PC-9 (cell line): ENCODE data around the gene ADAMTS16. TPM values are rescaled to one million over a fixed set of nuclear protein-coding genes. Genes with fewer than 3 reads are reported as not detected.

Experiments
- BruUV-seq: library from RNA; stranded (reverse); fragments of 400-500 nt; replicated peaks from 2 replicates; lab custom pipeline; 2021; lab: Mats Ljungman, UMichigan
- CTCF ChIA-PET: fragments of 300-600 bp; sonication (Branson Sonifier 250); formaldehyde crosslinking; loops from one replicate; lab custom pipeline; 2022; ENCODE audit warnings: antibody characterized with exemption; lab: Charles Lee
- POLR2A ChIA-PET: fragments of 300-600 bp; sonication (Branson Sonifier 250); formaldehyde crosslinking; loops from one replicate; lab custom pipeline; 2022; ENCODE audit warnings: antibody characterized with exemption; ENCODE audit not compliant: unreplicated experiment; lab: Charles Lee
- DNase-seq, 2 experiments: peaks; one replicate each; pipeline versions ENCODE4 v3.0.0 to v3.0.0-alpha.2; 2015 to 2022; ENCODE audit warnings: mixed read lengths in 1 of 2
- H2AFZ ChIP-seq: fragments of 200-600 bp; sonication (generic); 2 replicates; pipeline ENCODE4 v1.8.1; 2017; ENCODE audit warnings: antibody characterized with exemption
- H3F3A ChIP-seq: fragments of 200-600 bp; sonication (generic); 2 replicates; pipeline ENCODE4 v1.8.1; 2017; ENCODE audit warnings: antibody characterized with exemption, mild to moderate bottlenecking, low read depth; ENCODE audit not compliant: insufficient read depth
- H3K27ac ChIP-seq: fragments of 200-600 bp; sonication (generic); 2 replicates; pipeline ENCODE4 v1.6.1; 2016; ENCODE audit warnings: mixed run types
- H3K27me3 ChIP-seq: fragments of 200-600 bp; sonication (generic); 2 replicates; pipeline ENCODE4 v1.6.1; 2016; ENCODE audit warnings: low read depth, mixed run types; ENCODE audit not compliant: insufficient read depth
- H3K36me3 ChIP-seq: fragments of 200-600 bp; sonication (generic); 2 replicates; pipeline ENCODE4 v1.6.1; 2016; ENCODE audit warnings: low read depth, mixed run types
- H3K4me1 ChIP-seq: fragments of 200-600 bp; sonication (generic); replicated peaks from 2 replicates; pipeline ENCODE4 v1.6.1; 2016; ENCODE audit warnings: mixed run types; ENCODE audit not compliant: insufficient read depth
- H3K4me2 ChIP-seq: fragments of 200-600 bp; sonication (generic); 2 replicates; pipeline ENCODE4 v1.6.1; 2017; ENCODE audit warnings: mixed run types
- H3K4me3 ChIP-seq: fragments of 200-600 bp; sonication (generic); 2 replicates; pipeline ENCODE4 v1.6.1; 2016; ENCODE audit warnings: mixed run types
- H3K79me2 ChIP-seq: fragments of 200-600 bp; sonication (generic); 2 replicates; pipeline ENCODE4 v1.6.1; 2017; ENCODE audit warnings: low read depth, mixed run types
- H3K9me2 ChIP-seq: fragments of 200-600 bp; sonication (generic); 2 replicates; pipeline ENCODE4 v1.8.1; 2017; ENCODE audit warnings: mild to moderate bottlenecking; ENCODE audit not compliant: insufficient read depth
- H3K9me3 ChIP-seq: fragments of 200-600 bp; sonication (generic); 2 replicates; pipeline ENCODE4 v1.8.1; 2016; ENCODE audit warnings: low read depth; ENCODE audit not compliant: insufficient read depth
- H4K20me1 ChIP-seq: fragments of 200-600 bp; sonication (generic); 2 replicates; pipeline ENCODE4 v1.8.1; 2017; ENCODE audit not compliant: insufficient read depth
- CTCF ChIP-seq: fragments of 200-600 bp; sonication (generic); conservative IDR thresholded peaks from 2 replicates; pipeline ENCODE4 v1.6.1; 2017; ENCODE audit warnings: mixed run types, antibody characterized with exemption, mild to moderate bottlenecking, moderate library complexity
- EZH2 ChIP-seq: fragments of 200-600 bp; sonication (generic); IDR thresholded peaks from 2 replicates; pipeline ENCODE4 v1.8.0; 2017; ENCODE audit warnings: antibody characterized with exemption, low read depth
- intact Hi-C: fragments of 100-400 bp; cut with micrococcal nuclease; formaldehyde crosslinking; loops from one replicate; pipeline ENCODE4 v1.10.0; 2022; ENCODE audit not compliant: unreplicated experiment
- total RNA-seq: library from RNA; stranded (reverse); gene quantifications from 2 replicates; pipeline ENCODE4 v1.2.3, GENCODE V29; 2021

Gene ADAMTS16
- total RNA-seq, 1 experiment from 2014 or later: 26.4 TPM

GRCh38 chr5:5275211-5275610 is 135.1 kb downstream of the ADAMTS16 start:
- CTCF ChIA-PET: no interaction called here
- H3K9me3 ChIP-seq: no peaks in the 10 kb centered on the region
- H4K20me1 ChIP-seq: no peaks in the 10 kb centered on the region

GRCh38 chr5:5276430-5276829 is 136.3 kb downstream of the ADAMTS16 start:
- H3K9me3 ChIP-seq: no peaks in the 10 kb centered on the region
- peaks cover 18% of the 10 kb centered on the region for H3F3A ChIP-seq
- H2AFZ ChIP-seq: no peak overlapping the region
- TF ChIP-seq CTCF (no peak), EZH2 (no peak)
- DNase-seq: no peak
- H3K27ac ChIP-seq: no peak overlapping the region
- CTCF ChIA-PET: no interaction called here
- no peaks in the 10 kb centered on the region; the same call in 1 of the 2 replicates for H3K9me2 ChIP-seq
- BruUV-seq: no TSS peak
- POLR2A ChIA-PET: no interaction called here
- H3K79me2 ChIP-seq: no peaks in the 10 kb centered on the region
- intact Hi-C loops: no loop called here
- no peaks in the 10 kb centered on the region for H3K36me3 ChIP-seq
- H3K27me3 ChIP-seq: no peaks in the 10 kb centered on the region
- H3K4me2 ChIP-seq: no peak overlapping the region
- H3K4me3 ChIP-seq: no peak overlapping the region
- H3K4me1 ChIP-seq: peaks cover 22% of the 10 kb centered on the region
- H4K20me1 ChIP-seq: no peaks in the 10 kb centered on the region

More at GRCh38 chr5:5275211-5275610, 135.1 kb downstream of the ADAMTS16 start:
- peaks cover 28% of the 10 kb centered on the region for H3F3A ChIP-seq
- no peaks in the 10 kb centered on the region for H3K9me2 ChIP-seq
- H3K27ac ChIP-seq: no peak overlapping the region
- no peaks in the 10 kb centered on the region for H3K79me2 ChIP-seq
- TF ChIP-seq EZH2: no peak
- no peak for TF ChIP-seq CTCF
- H3K27me3 ChIP-seq: no peaks in the 10 kb centered on the region
- H3K4me3 ChIP-seq: no peak overlapping the region
- H3K4me1 ChIP-seq: peaks cover 32% of the 10 kb centered on the region
- no peak overlapping the region for H3K4me2 ChIP-seq
- no peak for DNase-seq
- intact Hi-C loops: no loop called here
- POLR2A ChIA-PET: no interaction called here
- no TSS peak for BruUV-seq
- H2AFZ ChIP-seq: no peak overlapping the region
- no peaks in the 10 kb centered on the region for H3K36me3 ChIP-seq

GRCh38 chr5:5276951-5277517 is 136.9 kb downstream of the ADAMTS16 start:
- intact Hi-C loops: no loop called here
- Histone ChIP-seq H3K79me2 (no peaks in the 10 kb centered on the region), H3K27ac (no peak overlapping the region), H3F3A (peaks cover 12% of the 10 kb centered on the region), H3K9me3 (no peaks in the 10 kb centered on the region), H3K4me2 (no peak overlapping the region), H3K4me1 (peaks cover 16% of the 10 kb centered on the region), H3K27me3 (no peaks in the 10 kb centered on the region), H2AFZ (no peak overlapping the region), H3K9me2 (no peaks in the 10 kb centered on the region; the same call in 1 of the 2 replicates), H3K36me3 (no peaks in the 10 kb centered on the region), H3K4me3 (no peak overlapping the region), H4K20me1 (no peaks in the 10 kb centered on the region)
- TF ChIP-seq EZH2 (no peak), CTCF (no peak)
- POLR2A ChIA-PET: interaction anchor here (0.6 to 0.7 kb wide), 2 partner anchors 10 to 131 kb away, joined by 3 to 4 read pairs; no protein-coding TSS in a partner anchor
- BruUV-seq: no TSS peak
- CTCF ChIA-PET: no interaction called here
- no peak for DNase-seq
